ENCODE measurements around the gene CACNA1C.

Gene CACNA1C

GRCh38 chr12:2171672-2172426 lies 119.1 kb downstream of the CACNA1C start:
- DNase-seq (ENCODE audit: low read depth): no peak

GRCh38 chr12:2172491-2173214 lies 119.9 kb downstream of the CACNA1C start:
- no peak for DNase-seq (ENCODE audit: low read depth)

DNA sequence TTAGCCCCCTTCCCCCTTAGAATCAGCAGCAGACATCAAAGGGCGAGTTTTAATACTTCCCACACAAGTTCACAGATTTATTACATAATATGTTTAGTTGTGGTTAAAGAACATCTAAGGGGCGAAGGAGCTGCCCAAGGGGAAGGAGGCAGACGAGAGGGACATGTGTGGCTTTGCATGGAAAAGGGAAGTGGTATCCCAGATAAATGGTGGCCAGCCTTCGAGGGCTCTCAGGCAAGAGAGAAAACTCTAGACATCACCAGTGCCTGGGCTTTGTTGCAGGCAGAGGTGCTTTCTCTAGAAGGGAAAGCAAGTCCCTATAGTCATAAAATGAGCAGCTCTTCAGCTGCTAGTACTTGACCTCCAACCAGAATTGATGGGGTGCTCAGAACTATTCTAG lies 121.2 kb downstream of the CACNA1C start:
- DNase-seq (ENCODE audit: low read depth): no peak

DNA sequence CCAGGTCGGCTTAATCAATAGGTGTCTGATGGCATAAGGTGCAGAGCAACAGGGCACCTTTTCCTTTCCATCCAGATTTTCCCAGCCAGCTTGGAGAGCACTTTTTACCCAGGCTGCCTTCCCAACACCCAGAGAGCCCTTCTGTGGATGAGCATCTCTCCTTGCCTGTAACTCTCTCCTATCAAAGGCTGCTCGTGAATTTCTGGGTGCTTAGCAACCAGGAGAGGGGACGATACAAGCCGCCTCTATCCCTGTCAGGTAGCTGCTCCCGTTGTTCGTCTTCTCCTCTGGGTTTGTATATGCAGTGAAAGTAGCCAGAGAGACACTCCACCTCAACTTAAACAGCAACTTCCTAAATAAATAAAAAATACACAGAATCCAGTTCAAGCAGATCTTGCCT lies 124.2 kb downstream of the CACNA1C start:
- DNase-seq (ENCODE audit: low read depth): no peak

- no peak for DNase-seq (ENCODE audit: low read depth)
These were observed 125.0 kb downstream of the CACNA1C start for GRCh38 chr12:2177751-2178150.

GRCh38 chr12:2179058-2179457 lies 126.3 kb downstream of the CACNA1C start:
- no peak for DNase-seq (ENCODE audit: low read depth)

- DNase-seq (ENCODE audit: low read depth): no peak
These were observed 127.4 kb downstream of the CACNA1C start for GRCh38 chr12:2179953-2180736.

DNA sequence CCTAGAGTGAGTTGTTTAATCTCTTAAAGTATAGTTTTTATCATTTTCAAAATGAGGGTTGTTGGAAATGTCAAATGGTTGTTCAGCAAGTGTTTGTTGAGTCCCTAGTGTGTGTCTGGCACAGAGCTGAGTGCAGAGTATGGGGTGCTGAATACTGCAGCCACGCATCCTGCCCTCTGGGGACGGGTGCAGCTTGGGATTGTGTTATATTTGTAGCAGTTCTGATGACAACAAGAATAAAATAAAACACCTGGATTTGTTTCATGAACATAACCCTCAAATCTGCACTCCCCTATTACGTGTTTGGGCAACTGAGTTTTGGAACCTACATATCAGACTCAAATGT lies 127.9 kb downstream of the CACNA1C start:
- no peak for DNase-seq (ENCODE audit: low read depth)

DNA sequence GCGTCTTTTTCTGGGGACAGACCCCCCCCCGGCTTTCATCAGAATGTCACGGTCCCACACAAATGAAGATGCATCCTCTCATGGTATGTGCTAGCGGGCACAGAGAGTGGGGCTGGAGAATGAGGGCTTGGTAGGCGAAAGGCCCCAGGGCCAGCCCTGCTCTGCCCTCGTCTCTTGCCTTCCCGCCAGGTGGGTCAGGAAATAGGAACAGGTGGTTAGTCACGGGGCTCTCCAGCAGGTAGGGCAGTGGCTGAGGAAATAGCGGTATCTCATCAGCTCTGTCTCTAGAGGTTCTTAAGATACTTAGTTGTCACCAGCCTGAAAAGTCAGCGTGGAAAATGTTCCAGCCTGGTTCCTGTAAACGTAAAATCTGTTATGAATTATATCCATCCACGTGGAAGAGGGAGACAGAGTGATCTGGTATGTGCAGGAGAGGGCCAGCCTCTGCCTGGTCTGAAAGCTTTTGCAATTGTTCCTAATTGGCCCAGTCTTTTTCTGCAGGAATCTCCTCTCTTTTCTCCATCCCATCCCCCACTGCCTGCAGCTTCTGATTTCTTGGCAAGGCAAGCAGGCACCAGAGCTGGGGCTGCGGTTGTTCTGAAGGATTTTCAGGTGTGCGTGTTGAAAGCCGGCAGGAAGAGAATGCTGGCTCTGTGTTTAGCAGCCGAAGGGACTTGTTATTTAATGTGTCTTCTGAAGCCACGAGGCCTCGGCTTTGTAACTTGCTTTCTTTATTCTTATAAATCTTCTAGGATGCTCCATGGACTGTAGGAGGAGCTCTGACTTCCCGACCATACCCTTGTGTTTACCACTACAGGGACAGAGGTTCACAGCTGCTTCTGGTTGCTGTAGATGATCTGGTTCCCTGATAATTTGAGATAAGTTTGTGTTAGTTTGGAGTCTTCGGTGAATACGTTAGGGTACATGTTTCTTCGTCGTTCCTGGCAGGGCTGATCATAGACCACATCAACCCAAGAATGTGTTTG lies 131.1 kb downstream of the CACNA1C start:
- no peak for DNase-seq (ENCODE audit: low read depth)

- DNase-seq (ENCODE audit: low read depth): no peak
These were observed 133.1 kb downstream of the CACNA1C start for GRCh38 chr12:2185751-2186341.

DNA sequence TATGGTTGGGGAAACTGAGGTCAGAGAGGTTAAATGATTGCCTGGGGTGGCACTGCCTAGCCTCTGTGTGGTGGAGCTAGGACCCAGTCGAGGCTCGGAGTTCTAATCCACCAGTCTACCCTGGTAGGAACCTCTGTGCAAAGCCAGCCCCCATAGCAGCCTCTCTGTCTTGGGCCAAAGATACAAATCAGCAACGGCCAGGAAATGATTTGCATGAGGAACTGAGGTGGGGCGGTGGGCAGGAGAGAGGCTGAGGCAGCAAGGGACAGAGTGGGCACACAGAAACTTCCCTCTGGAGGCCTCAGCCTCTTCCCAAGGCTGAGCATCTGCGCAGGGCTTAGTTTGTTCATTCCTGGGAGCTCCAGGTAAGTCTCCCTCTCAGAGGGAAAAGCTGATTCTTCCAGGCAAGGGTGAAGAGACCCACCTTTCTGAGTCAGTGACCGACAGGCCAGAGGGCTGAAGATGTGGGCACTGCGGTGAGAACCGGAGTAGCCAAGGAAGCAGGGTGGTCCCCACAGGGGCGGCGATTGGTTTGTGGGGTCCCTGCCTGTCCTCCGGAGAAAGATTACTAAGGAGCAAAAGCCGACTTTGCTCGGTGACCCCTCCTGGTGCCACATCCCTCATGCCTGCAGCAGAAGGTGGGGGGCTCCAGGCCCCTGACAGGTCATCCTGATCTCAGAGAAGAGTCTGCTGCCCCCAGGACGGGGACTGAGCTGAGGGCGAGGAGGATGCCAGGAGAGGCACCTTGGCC lies 134.6 kb downstream of the CACNA1C start:
- DNase-seq (ENCODE audit: low read depth): no peak

DNA sequence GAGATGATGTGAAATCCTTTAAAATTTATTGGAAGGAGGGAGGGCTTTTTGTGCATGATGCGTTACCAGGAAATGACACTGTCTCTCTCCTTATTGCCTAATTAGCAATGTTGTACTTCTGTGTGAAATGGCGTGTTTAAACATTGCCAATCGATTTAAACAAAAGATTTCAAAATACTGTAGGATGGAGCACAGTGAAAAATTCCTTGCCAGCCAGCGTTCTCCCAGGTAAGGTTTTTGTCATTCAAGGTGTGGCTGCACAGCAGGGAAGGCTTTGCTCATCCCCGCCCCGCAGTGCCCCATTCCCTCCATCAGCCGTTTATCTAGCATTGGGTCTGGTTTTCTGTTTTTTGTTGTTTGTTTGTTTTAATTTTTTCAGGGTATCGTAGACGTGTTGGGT lies 137.3 kb downstream of the CACNA1C start:
- DNase-seq (ENCODE audit: low read depth): no peak

- no peak for DNase-seq (ENCODE audit: low read depth)
These were observed 138.2 kb downstream of the CACNA1C start for GRCh38 chr12:2190896-2191533.

DNA sequence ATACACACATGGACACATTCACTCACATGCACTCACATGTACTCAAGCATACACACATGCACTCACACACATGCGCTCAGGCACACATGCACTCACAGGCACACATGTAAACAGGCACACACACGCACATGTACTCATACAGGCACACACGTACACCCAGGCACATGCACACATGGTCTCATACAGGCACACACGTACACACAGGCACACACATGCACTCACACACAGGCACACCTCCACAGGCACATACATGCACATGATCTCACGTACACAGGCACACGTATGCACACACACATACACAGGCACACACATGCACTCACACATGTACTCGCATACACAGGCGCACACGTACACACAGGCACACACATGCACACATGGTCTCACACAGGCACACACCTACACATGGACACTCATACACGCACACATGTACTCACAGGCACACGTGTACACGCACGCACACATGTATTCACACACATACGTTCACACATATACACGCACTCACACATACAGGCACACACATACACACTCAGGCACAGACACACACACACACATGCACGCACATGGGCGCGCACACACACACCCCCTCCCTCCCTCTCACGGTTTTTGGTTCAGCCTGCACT lies 138.9 kb downstream of the CACNA1C start:
- no peak for DNase-seq (ENCODE audit: low read depth)

DNA sequence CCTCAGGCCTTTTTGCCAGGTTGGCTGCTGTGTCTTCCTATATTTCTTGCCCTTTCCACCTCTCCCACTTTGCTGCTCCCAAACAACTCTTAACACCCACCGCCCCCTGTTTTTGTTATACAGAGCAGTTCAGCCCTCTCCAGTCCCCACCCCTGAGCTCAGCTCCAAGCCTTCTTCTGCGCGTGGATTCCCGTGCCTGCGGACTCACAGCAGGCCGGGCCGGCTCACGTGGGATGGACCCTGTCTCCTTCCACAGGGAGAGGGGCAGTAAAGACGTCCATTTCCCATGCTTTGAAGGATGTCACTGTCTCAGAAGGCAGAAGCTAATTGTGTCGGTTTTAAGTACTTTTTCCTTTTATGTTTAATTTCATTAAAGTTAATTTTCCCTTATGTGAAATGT lies 139.4 kb downstream of the CACNA1C start:
- no peak for DNase-seq (ENCODE audit: low read depth)

DNA sequence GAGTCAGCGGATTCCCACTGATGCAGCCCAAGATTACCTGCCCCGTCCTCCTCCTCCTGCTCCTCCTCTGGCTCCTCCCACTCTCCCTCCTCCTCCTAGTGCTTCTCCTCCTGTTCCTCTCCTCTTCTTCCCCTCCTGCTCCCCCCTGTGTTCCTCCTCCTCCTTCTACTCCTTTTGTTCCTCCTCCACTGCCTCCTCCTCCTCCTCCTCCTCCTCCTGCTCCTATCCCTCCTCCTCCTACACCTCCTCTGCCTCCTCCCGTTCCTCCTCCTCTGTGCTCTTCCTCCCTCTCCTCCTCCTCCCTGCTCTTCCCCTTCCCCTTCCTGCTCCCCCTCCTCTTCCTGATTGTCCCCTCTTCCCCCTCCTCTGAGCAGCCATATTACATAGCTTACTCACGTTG lies 141.3 kb downstream of the CACNA1C start:
- DNase-seq (ENCODE audit: low read depth): no peak

DNA sequence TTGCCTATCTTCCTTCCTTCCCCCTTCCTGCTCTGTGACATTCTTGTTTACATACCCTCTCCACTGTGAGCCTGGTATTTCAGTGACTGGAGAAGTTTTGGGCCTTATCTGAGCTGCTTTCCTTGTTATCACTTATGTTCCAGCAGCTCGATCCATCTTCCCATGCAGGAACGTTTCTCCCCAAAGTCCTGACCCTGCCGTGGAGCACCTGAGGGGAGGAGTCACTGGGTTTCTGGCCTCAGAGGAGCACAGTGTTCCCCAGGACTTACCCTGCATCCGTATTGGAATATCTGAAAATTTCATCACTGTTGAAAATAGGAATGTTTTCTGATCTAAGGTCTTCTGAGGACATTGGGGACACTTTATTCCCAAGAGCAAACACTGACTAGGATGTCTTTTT lies 141.8 kb downstream of the CACNA1C start:
- DNase-seq (ENCODE audit: low read depth): no peak

DNA sequence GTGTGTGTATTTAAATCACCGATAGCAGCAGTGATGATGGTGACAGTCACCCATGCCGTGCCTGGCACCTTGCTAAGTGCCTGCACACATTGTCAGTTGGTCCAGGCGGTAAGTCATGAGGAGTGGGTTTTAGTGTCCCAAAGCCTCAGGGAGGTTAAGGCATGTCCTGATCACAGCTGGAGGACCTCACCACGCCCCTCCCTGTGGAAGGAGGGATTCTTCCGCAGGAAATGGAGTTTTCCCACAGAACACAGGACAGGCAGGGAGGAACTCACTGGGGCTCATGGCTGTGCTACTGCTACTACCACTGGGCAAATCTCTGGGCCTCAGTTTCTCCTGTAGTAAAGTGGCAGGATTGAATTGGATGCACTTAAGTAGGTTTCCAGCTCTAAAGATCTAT lies 142.3 kb downstream of the CACNA1C start:
- no peak for DNase-seq (ENCODE audit: low read depth)

GRCh38 chr12:2198005-2198501 lies 145.3 kb downstream of the CACNA1C start:
- DNase-seq (ENCODE audit: low read depth): no peak

DNA sequence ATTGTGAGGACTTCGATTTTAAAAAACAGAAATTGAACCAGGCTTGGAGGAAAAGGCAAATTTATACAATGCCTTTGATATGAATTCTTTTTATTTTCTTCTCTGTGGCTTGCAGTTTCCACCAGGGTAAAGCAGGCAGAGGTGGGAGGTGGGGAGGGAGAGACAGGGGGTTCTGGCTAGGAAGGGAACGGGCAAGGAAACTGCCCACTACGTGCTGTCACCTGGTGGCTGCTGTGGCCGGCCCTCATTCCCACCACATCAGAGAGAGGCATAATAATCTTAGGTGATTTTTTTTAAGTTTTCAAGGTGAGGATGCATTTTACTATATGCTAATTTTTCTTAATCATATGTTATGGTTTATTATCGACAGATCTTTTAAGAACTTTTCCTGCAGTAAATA lies 145.8 kb downstream of the CACNA1C start:
- DNase-seq (ENCODE audit: low read depth): no peak

Measured in stimulated activated CD8-positive, alpha-beta memory T cell treated with anti-CD3 and anti-CD28 coated beads, Interleukin-15, amount 100 ng/mL, for 24 hours (primary cell).